Upper lobe of left lung (tissue), 6 donors: ENCODE data around the gene GPR15. TPM values are rescaled to one million over a fixed set of nuclear protein-coding genes. Genes with fewer than 3 reads are reported as not detected.

ENCODE experiments used
- ATAC-seq, 2 donors: fragments of 200-7000 bp; cut with Tn5 transposase; one replicate each; pipeline ENCODE4 v1.9.1; 2022; ENCODE audit warnings: mild to moderate bottlenecking in 2 of 2, moderate library complexity in 2 of 2; ENCODE audit not compliant: low FRiP score in 2 of 2
- DNase-seq, 2 donors: peaks; one replicate each; pipeline ENCODE4 v3.0.0-alpha.2; 2019 to 2020
- H3K27ac ChIP-seq, 4 donors: fragments of 200-600 bp; sonication (generic); one replicate each; pipeline ENCODE4 v1.5.1; 2016 to 2019
- H3K27me3 ChIP-seq, 4 donors: fragments of 200-600 bp; sonication (generic); one replicate each; pipeline ENCODE4 v1.5.1; 2017 to 2019
- H3K36me3 ChIP-seq, 4 donors: fragments of 200-600 bp; sonication (generic); one replicate each; pipeline ENCODE4 v1.5.1; 2016 to 2019
- H3K4me1 ChIP-seq, 4 donors: fragments of 200-600 bp; sonication (generic); one replicate each; pipeline ENCODE4 v1.5.1; 2018 to 2019
- H3K4me3 ChIP-seq, 4 donors: fragments of 200-600 bp; sonication (generic); one replicate each; pipeline ENCODE4 v1.5.1; 2017 to 2019; ENCODE audit warnings: mild to moderate bottlenecking in 2 of 4, moderate library complexity in 1 of 4
- H3K9me3 ChIP-seq, 4 donors: fragments of 200-600 bp; sonication (generic); one replicate each; pipeline ENCODE4 v1.5.1; 2018 to 2019
- CTCF ChIP-seq, 6 experiments: fragments of 450-650 bp in 4 of 6; fragments of 200-600 bp in 2 of 6; sonication (generic) in 2 of 6; IDR thresholded peaks; one replicate each; pipeline ENCODE4 v1.5.1; 2016 to 2019; ENCODE audit warnings: antibody characterized with exemption in 6 of 6
- EP300 ChIP-seq, 4 donors: sonication (generic); formaldehyde crosslinking; IDR thresholded peaks; one replicate each; pipeline ENCODE4 v1.5.1; 2017; ENCODE audit warnings: antibody characterized with exemption in 4 of 4, control low read depth in 2 of 4
- POLR2A ChIP-seq, 4 donors: fragments of 450-650 bp; IDR thresholded peaks; one replicate each; pipeline ENCODE4 v1.5.1; 2016 to 2017; ENCODE audit warnings: antibody characterized with exemption in 4 of 4, mild to moderate bottlenecking in 2 of 4
- POLR2AphosphoS5 ChIP-seq, 2 donors: sonication (generic); formaldehyde crosslinking; IDR thresholded peaks; one replicate each; pipeline ENCODE4 v1.5.1; 2017; ENCODE audit warnings: antibody characterized with exemption in 2 of 2
- WGBS, 2 donors: methylation state at CpG; one replicate each; pipeline ENCODE4 v1.1.5; 2017 to 2018; 5-methylcytosine and 5-hydroxymethylcytosine counted together
- total RNA-seq, 6 donors: library from RNA; depleted of rRNA in 4 of 6; stranded (reverse); fragments of >200 nt in 4 of 6; gene quantifications; one replicate each; pipeline versions ENCODE4 v1.1.0 to v1.2.1, GENCODE V29; 2016 to 2021
- donor health status: DM: no; HTN: no; CAD: no; lungs with moderate emphysema.
- donor health status: DM: no; HTN: yes; CAD: no; lungs with severe emphysema.

GPR15 gene
- total RNA-seq, 6 donors from 2014 or later: 0.98 to 2.1 (median 1.1) TPM; not detected in 2

- 90 to 93% methylated on average over 6 of the region's 6 CpGs for WGBS, 2 donors
Observed at GRCh38 chr3:98532709-98533571, 1.2 kb downstream of the GPR15 start.

GRCh38 chr3:98534168-98534567 is 2.4 kb downstream of the GPR15 start:
- Histone ChIP-seq H3K9me3 (no peaks in the 10 kb centered on the region), H3K4me3 (no peak overlapping the region), H3K27ac (no peak overlapping the region), H3K36me3 (no peaks in the 10 kb centered on the region), H3K4me1 (no peaks in the 10 kb centered on the region), H3K27me3 (no peaks in the 10 kb centered on the region)
- DNase-seq (no peak), ATAC-seq (no peak)
- WGBS, 2 donors: 91 to 95% methylated on average over 2 of the region's 2 CpGs
- TF ChIP-seq CTCF (IDR thresholded peaks at IDR 0.05): no peak
- no peak for TF ChIP-seq POLR2A (IDR thresholded peaks at IDR 0.05)
- TF ChIP-seq EP300 (IDR thresholded peaks at IDR 0.05): no peak
- no peak for TF ChIP-seq POLR2AphosphoS5 (IDR thresholded peaks at IDR 0.05)

More at GRCh38 chr3:98532709-98533571, 1.2 kb downstream of the GPR15 start:
- no peaks in the 10 kb centered on the region for H3K36me3 ChIP-seq
- TF ChIP-seq EP300 (IDR thresholded peaks at IDR 0.05) (no peak), CTCF (IDR thresholded peaks at IDR 0.05) (no peak), POLR2AphosphoS5 (IDR thresholded peaks at IDR 0.05) (no peak), POLR2A (IDR thresholded peaks at IDR 0.05) (no peak)
- ATAC-seq (no peak), DNase-seq (no peak)
- H3K4me3 ChIP-seq: no peak overlapping the region
- no peaks in the 10 kb centered on the region for H3K9me3 ChIP-seq
- no peaks in the 10 kb centered on the region for H3K4me1 ChIP-seq
- H3K27me3 ChIP-seq: no peaks in the 10 kb centered on the region
- H3K27ac ChIP-seq: no peak overlapping the region

DNA sequence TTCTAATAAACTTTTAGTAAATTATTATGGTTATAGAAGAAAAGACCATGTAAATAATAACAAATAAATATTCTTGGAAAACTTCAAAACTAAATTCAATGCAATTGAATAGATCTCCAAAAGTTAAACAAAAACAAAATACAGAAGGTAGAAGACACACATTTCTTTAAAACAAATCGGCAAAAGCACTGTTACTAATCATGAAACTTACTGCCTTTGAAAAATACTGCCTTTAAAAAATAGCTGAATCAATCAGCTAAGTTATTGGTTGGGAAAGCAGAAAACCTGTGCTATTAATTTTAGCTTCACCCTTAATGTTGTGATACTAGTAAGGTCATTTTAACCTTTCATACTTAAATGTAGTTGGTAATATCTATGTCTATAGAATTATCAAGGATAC is 3.0 kb downstream of the GPR15 start:
- ATAC-seq: no peak
- H3K27ac ChIP-seq: no peak overlapping the region
- no peak for DNase-seq
- H3K4me1 ChIP-seq: no peaks in the 10 kb centered on the region
- H3K4me3 ChIP-seq: no peak overlapping the region
- no peaks in the 10 kb centered on the region for H3K27me3 ChIP-seq
- TF ChIP-seq EP300 (IDR thresholded peaks at IDR 0.05) (no peak), POLR2A (IDR thresholded peaks at IDR 0.05) (no peak), POLR2AphosphoS5 (IDR thresholded peaks at IDR 0.05) (no peak), CTCF (IDR thresholded peaks at IDR 0.05) (no peak)
- no peaks in the 10 kb centered on the region for H3K9me3 ChIP-seq
- 94% methylated on average over 1 of the region's 1 CpG for WGBS, 2 donors
- no peaks in the 10 kb centered on the region for H3K36me3 ChIP-seq

DNA sequence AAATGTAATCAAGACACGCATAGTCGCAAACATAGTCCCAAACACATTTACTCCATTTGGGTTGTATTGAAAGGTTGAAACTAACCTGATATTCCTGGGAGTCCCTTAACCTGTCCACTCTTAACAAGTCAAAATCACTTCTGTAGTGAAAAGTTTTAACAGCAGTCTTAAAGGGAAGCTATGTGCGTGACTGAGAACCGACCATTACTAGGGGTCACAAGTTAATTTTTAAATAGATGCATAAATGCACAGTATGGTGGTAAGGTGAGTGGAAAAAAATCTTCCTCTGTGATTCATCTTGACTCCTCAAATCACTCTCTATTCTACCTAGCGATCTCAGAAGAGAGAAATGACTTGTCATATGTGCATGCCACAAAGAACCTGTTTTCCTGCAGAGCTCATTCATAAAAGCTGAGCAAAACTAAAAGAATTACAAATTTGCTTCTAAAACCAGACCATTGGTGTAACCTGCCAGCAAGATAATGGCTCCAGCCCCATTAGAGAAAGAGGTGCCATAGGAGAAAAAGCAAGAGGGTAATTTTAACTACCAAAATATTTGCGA is 4.8 kb downstream of the GPR15 start:
- 86 to 87% methylated on average over 6 of the region's 6 CpGs for WGBS, 2 donors

More for the DNA sequence above, 4.8 kb downstream of the GPR15 start:
- Histone ChIP-seq H3K4me1 (no peaks in the 10 kb centered on the region), H3K36me3 (no peaks in the 10 kb centered on the region), H3K27ac (no peak overlapping the region), H3K9me3 (no peaks in the 10 kb centered on the region), H3K4me3 (no peak overlapping the region), H3K27me3 (no peaks in the 10 kb centered on the region)
- TF ChIP-seq CTCF (IDR thresholded peaks at IDR 0.05): no peak
- no peak for TF ChIP-seq POLR2AphosphoS5 (IDR thresholded peaks at IDR 0.05)
- no peak for TF ChIP-seq EP300 (IDR thresholded peaks at IDR 0.05)
- no peak for TF ChIP-seq POLR2A (IDR thresholded peaks at IDR 0.05)
- ATAC-seq: no peak
- no peak for DNase-seq
